Breast epithelium (tissue), 3 donors: ENCODE measurements around the gene GADD45G.

ENCODE experiments used
- POLR2A ChIP-seq: fragments of 450-650 bp; IDR thresholded peaks from one replicate; pipeline ENCODE4 v1.6.1; 2016; ENCODE audit warnings: antibody characterized with exemption, mild to moderate bottlenecking, moderate library complexity
- TF ChIP-seq, protein P1 (sequence below), 3 donors: fragments of 450-650 bp; IDR thresholded peaks; one replicate each; pipeline ENCODE4 v1.5.1; 2016 to 2017; ENCODE audit warnings: antibody characterized with exemption in 3 of 3, mild to moderate bottlenecking in 3 of 3, moderate library complexity in 3 of 3

- TF ChIP-seq, protein P1, sequence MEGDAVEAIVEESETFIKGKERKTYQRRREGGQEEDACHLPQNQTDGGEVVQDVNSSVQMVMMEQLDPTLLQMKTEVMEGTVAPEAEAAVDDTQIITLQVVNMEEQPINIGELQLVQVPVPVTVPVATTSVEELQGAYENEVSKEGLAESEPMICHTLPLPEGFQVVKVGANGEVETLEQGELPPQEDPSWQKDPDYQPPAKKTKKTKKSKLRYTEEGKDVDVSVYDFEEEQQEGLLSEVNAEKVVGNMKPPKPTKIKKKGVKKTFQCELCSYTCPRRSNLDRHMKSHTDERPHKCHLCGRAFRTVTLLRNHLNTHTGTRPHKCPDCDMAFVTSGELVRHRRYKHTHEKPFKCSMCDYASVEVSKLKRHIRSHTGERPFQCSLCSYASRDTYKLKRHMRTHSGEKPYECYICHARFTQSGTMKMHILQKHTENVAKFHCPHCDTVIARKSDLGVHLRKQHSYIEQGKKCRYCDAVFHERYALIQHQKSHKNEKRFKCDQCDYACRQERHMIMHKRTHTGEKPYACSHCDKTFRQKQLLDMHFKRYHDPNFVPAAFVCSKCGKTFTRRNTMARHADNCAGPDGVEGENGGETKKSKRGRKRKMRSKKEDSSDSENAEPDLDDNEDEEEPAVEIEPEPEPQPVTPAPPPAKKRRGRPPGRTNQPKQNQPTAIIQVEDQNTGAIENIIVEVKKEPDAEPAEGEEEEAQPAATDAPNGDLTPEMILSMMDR (IDR thresholded peaks at IDR 0.05), result no peak
- no peak for TF ChIP-seq POLR2A
These were observed 33.5 kb downstream of the GADD45G start for GRCh38 chr9:89638359-89638758.
